C4-2B (cell line): ENCODE measurements around the gene REPS2.

Experiments used
- ZFX ChIP-seq: fragments of 450-650 bp; IDR thresholded peaks from 2 replicates; pipeline ENCODE4 v1.6.1; 2017
- TF ChIP-seq, protein P1 (sequence below): fragments of 450-650 bp; conservative IDR thresholded peaks from 2 replicates; pipeline ENCODE4 v1.5.1; 2017; ENCODE audit warnings: mild to moderate bottlenecking

DNA sequence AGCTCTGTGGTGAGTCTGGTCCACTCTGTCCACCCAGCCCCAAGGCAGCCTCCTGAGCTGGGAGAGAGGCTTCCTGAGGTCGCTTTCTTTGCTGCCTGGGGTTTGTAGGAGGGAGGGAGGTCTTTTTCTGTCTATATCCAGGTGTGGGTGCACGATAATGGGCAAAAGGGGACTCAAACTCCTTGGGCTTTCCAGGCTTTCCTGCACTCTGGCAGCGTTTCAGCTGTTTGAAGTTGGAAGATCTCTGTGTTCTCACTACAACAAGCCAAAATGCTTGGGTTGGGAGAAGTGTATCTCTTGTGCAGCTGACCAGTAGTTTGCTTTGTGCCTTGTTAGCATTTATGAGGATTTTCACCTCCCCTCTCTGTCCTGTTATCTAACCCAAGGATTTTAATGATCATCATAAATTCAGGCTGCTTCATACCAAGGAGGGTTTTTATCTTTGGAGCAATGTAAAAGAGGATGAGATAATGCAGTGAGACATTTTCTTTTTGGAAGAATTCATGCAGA lies 126.3 kb downstream of the REPS2 start:
- TF ChIP-seq, protein P1, sequence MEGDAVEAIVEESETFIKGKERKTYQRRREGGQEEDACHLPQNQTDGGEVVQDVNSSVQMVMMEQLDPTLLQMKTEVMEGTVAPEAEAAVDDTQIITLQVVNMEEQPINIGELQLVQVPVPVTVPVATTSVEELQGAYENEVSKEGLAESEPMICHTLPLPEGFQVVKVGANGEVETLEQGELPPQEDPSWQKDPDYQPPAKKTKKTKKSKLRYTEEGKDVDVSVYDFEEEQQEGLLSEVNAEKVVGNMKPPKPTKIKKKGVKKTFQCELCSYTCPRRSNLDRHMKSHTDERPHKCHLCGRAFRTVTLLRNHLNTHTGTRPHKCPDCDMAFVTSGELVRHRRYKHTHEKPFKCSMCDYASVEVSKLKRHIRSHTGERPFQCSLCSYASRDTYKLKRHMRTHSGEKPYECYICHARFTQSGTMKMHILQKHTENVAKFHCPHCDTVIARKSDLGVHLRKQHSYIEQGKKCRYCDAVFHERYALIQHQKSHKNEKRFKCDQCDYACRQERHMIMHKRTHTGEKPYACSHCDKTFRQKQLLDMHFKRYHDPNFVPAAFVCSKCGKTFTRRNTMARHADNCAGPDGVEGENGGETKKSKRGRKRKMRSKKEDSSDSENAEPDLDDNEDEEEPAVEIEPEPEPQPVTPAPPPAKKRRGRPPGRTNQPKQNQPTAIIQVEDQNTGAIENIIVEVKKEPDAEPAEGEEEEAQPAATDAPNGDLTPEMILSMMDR, result no peak
- TF ChIP-seq ZFX, result no peak
